ENCODE measurements around the gene SMIM35.

GRCh38 chr11:118055966-118056365 is 30.8 kb downstream of the SMIM35 start:
- TF ChIP-seq CTCF (conservative IDR thresholded peaks at IDR 0.05) (no peak), EZH2 (IDR thresholded peaks at IDR 0.05; ENCODE audit: low read depth) (no peak)

Data from PC-9 (cell line).